Endothelial cell of umbilical vein (primary cell): ENCODE data around the gene TRIM27. TPM values are rescaled to one million over a fixed set of nuclear protein-coding genes. Genes with fewer than 3 reads are reported as not detected.
A peak's percentile ranks its signal among the peaks of the same experiment; 100 is the strongest.

Experiments
- BruUV-seq: library from RNA; stranded (reverse); fragments of 400-500 nt; replicated peaks from 2 replicates; lab custom pipeline; 2021; lab: Mats Ljungman, UMichigan
- CTCF ChIA-PET: fragments of 300-600, 350-600 bp; sonication (Branson Sonifier 250); formaldehyde crosslinking; loops from one replicate; lab custom pipeline; 2021; ENCODE audit warnings: antibody characterized with exemption, inconsistent platforms; lab: Charles Lee
- POLR2A ChIA-PET: fragments of 300-600, 350-600 bp; sonication (Branson Sonifier 250); formaldehyde crosslinking; loops from one replicate; lab custom pipeline; 2021; ENCODE audit warnings: antibody characterized with exemption, inconsistent platforms; lab: Charles Lee
- DNase-seq: peaks from one replicate; pipeline ENCODE4 v3.0.0-alpha.2; 2011; ENCODE audit warnings: low read depth, low spot score
- FAIRE-seq: peaks from 2 replicates; lab custom pipeline; 2011; peaks lifted over from hg19 to GRCh38; lab: Jason Lieb, UNC
- H2AFZ ChIP-seq: 2 replicates; pipeline ENCODE4 v1.6.0; 2012; ENCODE audit warnings: low read depth, low read length, control low read depth, inconsistent platforms
- H3K27ac ChIP-seq: 2 replicates; pipeline ENCODE4 v1.5.1; 2011; ENCODE audit warnings: low read depth, mild to moderate bottlenecking, control low read depth, low read length, moderate library complexity; ENCODE audit not compliant: insufficient read depth
- H3K27me3 ChIP-seq, 2 experiments: 2 replicates each; pipeline versions ENCODE4 v1.6.0 to v1.6.1; 2011; ENCODE audit warnings: low read length in 2 of 2, mixed read lengths in 1 of 2; ENCODE audit not compliant: control insufficient read depth in 2 of 2, insufficient read depth in 2 of 2
- H3K36me3 ChIP-seq, 2 experiments: 2 replicates in 1 of 2; 3 replicates in 1 of 2; pipeline ENCODE4 v1.5.1; 2011; ENCODE audit warnings: low read length in 2 of 2, mild to moderate bottlenecking in 1 of 2, moderate library complexity in 1 of 2; ENCODE audit not compliant: control insufficient read depth in 2 of 2, insufficient read depth in 2 of 2; ENCODE audit errors: extremely low read depth in 1 of 2
- H3K4me1 ChIP-seq: 3 replicates; pipeline ENCODE4 v1.5.1; 2011; ENCODE audit warnings: mild to moderate bottlenecking, low read length; ENCODE audit not compliant: control insufficient read depth, insufficient read depth; ENCODE audit errors: extremely low read depth
- H3K4me2 ChIP-seq: 2 replicates; pipeline ENCODE4 v1.6.1; 2011; ENCODE audit warnings: low read length, control low read depth, mixed read lengths; ENCODE audit not compliant: insufficient read depth
- H3K4me3 ChIP-seq, 3 experiments: fragments of 200-600 bp in 1 of 3; sonication (generic), shearing (Covaris generic) in 1 of 3; replicated peaks in 1 of 3; 2 replicates each; pipeline ENCODE4 v1.5.1; 2011 to 2016; ENCODE audit warnings: control low read depth in 3 of 3, low read length in 3 of 3, mild to moderate bottlenecking in 2 of 3, inconsistent platforms in 1 of 3, low read depth in 1 of 3, moderate library complexity in 1 of 3; ENCODE audit not compliant: insufficient read depth in 1 of 3
- H3K79me2 ChIP-seq: 2 replicates; pipeline ENCODE4 v1.6.0; 2012; ENCODE audit warnings: low read length, inconsistent platforms; ENCODE audit not compliant: control insufficient read depth, insufficient read depth
- H3K9ac ChIP-seq: replicated peaks from 2 replicates; pipeline ENCODE3; 2011; ENCODE audit warnings: low read length, control low read depth; ENCODE audit not compliant: insufficient read depth; ENCODE audit errors: extremely low read depth
- H3K9me1 ChIP-seq: replicated peaks from 3 replicates; pipeline ENCODE4 v1.6.0; 2011; ENCODE audit warnings: mild to moderate bottlenecking, low read length; ENCODE audit not compliant: control insufficient read depth, insufficient read depth; ENCODE audit errors: extremely low read depth
- H3K9me3 ChIP-seq: replicated peaks from 2 replicates; pipeline ENCODE4 v1.5.1; 2012; ENCODE audit warnings: low read length, inconsistent platforms; ENCODE audit not compliant: control insufficient read depth, insufficient read depth
- H4K20me1 ChIP-seq: replicated peaks from 2 replicates; pipeline ENCODE3; 2011; ENCODE audit warnings: mild to moderate bottlenecking, low read length; ENCODE audit not compliant: control insufficient read depth, insufficient read depth; ENCODE audit errors: extremely low read depth
- CTCF ChIP-seq, 2 donors: IDR thresholded peaks; 1 replicate in 1 of 2; 2 replicates in 1 of 2; pipeline ENCODE4 v1.5.1; 2011; ENCODE audit warnings: low read length in 2 of 2, mild to moderate bottlenecking in 2 of 2, moderate library complexity in 2 of 2, control low read depth in 1 of 2, inconsistent platforms in 1 of 2, low read depth in 1 of 2; ENCODE audit not compliant: insufficient read depth in 1 of 2; ENCODE audit errors: extremely low read depth in 1 of 2
- EZH2 ChIP-seq: IDR thresholded peaks from 2 replicates; pipeline ENCODE4 v1.6.1; 2012; ENCODE audit warnings: borderline replicate concordance, low read depth, mild to moderate bottlenecking, moderate library complexity, low read length, inconsistent platforms; ENCODE audit not compliant: severe bottlenecking
- FOS ChIP-seq: IDR thresholded peaks from 2 replicates; pipeline ENCODE4 v1.6.1; 2011; ENCODE audit warnings: mild to moderate bottlenecking, low read length, moderate library complexity, borderline replicate concordance; ENCODE audit not compliant: insufficient read depth
- GATA2 ChIP-seq: IDR thresholded peaks from 2 replicates; pipeline ENCODE4 v1.7.0; 2011; ENCODE audit warnings: low read depth, mild to moderate bottlenecking, moderate library complexity, mixed read lengths, low read length; ENCODE audit not compliant: insufficient read length, insufficient read depth
- JUN ChIP-seq: IDR thresholded peaks from 2 replicates; pipeline ENCODE4 v1.6.1; 2011; ENCODE audit warnings: borderline replicate concordance, low read depth; ENCODE audit not compliant: insufficient read length, insufficient read depth
- MAX ChIP-seq: IDR thresholded peaks from 2 replicates; pipeline ENCODE4 v1.6.1; 2011; ENCODE audit not compliant: insufficient read depth, insufficient read length
- MYC ChIP-seq: IDR thresholded peaks from one replicate; pipeline ENCODE4 v1.6.1; 2011; ENCODE audit warnings: mild to moderate bottlenecking, low read depth, low read length
- POLR2A ChIP-seq: IDR thresholded peaks from 2 replicates; pipeline ENCODE4 v1.6.1; 2012; ENCODE audit warnings: low read depth, mild to moderate bottlenecking, control low read depth, low read length
- POLR2AphosphoS5 ChIP-seq: IDR thresholded peaks from 2 replicates; pipeline ENCODE4 v1.6.1; 2012; ENCODE audit warnings: low read depth, mild to moderate bottlenecking, control low read depth, low read length, moderate library complexity; ENCODE audit not compliant: insufficient read depth
- dilution Hi-C: fragments of 300-500 bp; cut with MboI; formaldehyde crosslinking; loops from one replicate; pipeline ENCODE4 v1.15.0; 2019; ENCODE audit warnings: low sequenced_read_pairs; ENCODE audit not compliant: extremely low pct_ligation_motif_present
- intact Hi-C: fragments of 100-400 bp; cut with micrococcal nuclease; formaldehyde crosslinking; loops from one replicate; pipeline ENCODE4 v1.10.0; 2022
- polyA plus RNA-seq, 4 experiments: library from polyadenylated mRNA; depleted of rRNA in 3 of 4; stranded (reverse) in 3 of 4; unstranded in 1 of 4; fragments of >200 nt; gene quantifications; 2 replicates each; pipeline versions ENCODE4 v1.2.1 to v1.2.3, GENCODE V29; 2011 to 2012; ENCODE audit warnings: missing spikeins in 1 of 4
- total RNA-seq: library from RNA; stranded (reverse); gene quantifications from 2 replicates; pipeline ENCODE4 v1.2.3, GENCODE V29; 2021

The TRIM27 gene
- total and polyA plus RNA-seq, 2 donors (not counting 3 experiments of a cell fraction or from before 2014, with no cell fraction given): 67.1 to 69.2 TPM

- Histone ChIP-seq H3K9ac (peak overlapping the region; percentile 93), H4K20me1 (no peaks in the 10 kb centered on the region), H3K79me2 (no peaks in the 10 kb centered on the region), H3K4me2 (peak overlapping the region; percentile 93), H3K36me3 (peaks cover 10 to 12% of the 10 kb centered on the region in 2 experiments), H3K4me1 (peaks cover 6% of the 10 kb centered on the region), H3K9me1 (no peaks in the 10 kb centered on the region), H3K27ac (peak overlapping the region; percentile 88), H3K27me3 (no peaks in the 10 kb centered on the region), H3K4me3 (peak overlapping the region; percentile 68 to 82 (median 69)), H2AFZ (no peak overlapping the region), H3K9me3 (no peaks in the 10 kb centered on the region)
- intact Hi-C loops: loop anchor here (2.0 kb wide), 3 partner anchors 35 to 249 kb away; no protein-coding TSS in a partner anchor
- TF ChIP-seq FOS (no peak), JUN (no peak), EZH2 (no peak), CTCF (IDR thresholded peaks at IDR 0.05; ENCODE audit: extremely low read depth in 1 of 2, insufficient read depth in 1 of 2, low read depth in 1 of 2, low read length in 2 of 2) (no peak), POLR2AphosphoS5 (no peak), MYC (no peak), MAX (no peak), GATA2 (no peak), POLR2A (no peak)
- dilution Hi-C loops: no loop called here
- DNase-seq: no peak
- no TSS peak for BruUV-seq
- ChIA-PET POLR2A (no interaction called here), CTCF (interaction anchor here (1.5 to 2.3 kb wide), 3 partner anchors 43 to 119 kb away, joined by 5 to 15 read pairs (median 7); no protein-coding TSS in a partner anchor)
- FAIRE-seq: no peak
These were observed 26.4 kb downstream of the TRIM27 start for GRCh38 chr6:28897369-28897745.
